ENCODE results near the gene ARL4D.
"Not testable (repeated sequence)": the region's sequence is repeated elsewhere in the genome, so short reads cannot be mapped to it uniquely, and the experiment has no call there.

ARL4D gene

DNA sequence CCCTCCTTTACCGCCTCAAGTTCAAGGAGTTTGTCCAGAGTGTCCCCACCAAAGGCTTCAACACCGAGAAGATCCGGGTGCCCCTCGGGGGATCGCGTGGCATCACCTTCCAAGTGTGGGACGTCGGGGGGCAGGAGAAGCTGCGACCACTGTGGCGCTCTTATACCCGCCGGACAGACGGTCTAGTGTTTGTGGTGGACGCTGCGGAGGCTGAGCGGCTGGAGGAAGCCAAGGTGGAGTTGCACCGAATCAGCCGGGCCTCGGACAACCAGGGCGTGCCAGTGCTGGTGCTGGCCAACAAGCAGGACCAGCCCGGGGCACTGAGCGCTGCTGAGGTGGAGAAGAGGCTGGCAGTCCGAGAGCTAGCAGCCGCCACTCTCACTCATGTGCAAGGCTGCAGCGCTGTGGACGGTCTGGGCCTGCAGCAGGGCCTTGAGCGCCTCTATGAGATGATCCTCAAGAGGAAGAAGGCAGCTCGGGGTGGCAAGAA lies 1.1 kb downstream of the ARL4D start:
- DNase-seq = no peak

- peak; percentile 5 for DNase-seq
These were observed 2.3 kb downstream of the ARL4D start for GRCh38 chr17:43400943-43401717.

GRCh38 chr17:43402078-43402477 lies 3.3 kb downstream of the ARL4D start:
- no peak for DNase-seq

- DNase-seq = no peak
These were observed 3.8 kb downstream of the ARL4D start for GRCh38 chr17:43402567-43402966.

DNA sequence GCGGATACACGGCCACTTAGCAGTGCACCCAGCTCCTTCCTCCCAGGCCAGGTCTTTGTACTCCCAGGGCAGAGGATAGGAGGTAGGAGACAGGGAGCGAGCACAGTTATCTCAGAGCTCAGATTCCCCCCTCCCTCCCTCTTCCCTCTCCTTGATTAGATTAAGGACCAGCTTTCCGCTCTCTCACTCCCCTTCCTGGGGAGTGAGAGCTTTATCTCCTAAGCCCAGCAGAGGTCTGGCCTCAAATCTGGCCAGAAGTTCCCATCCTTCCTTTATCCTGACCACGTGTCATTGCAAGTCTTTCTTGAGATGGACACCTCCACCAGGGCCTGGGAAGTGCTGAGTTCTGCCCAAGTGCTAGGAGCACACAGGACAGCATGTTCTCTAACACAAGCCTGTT lies 5.1 kb downstream of the ARL4D start:
- DNase-seq = peak; percentile 22

GRCh38 chr17:43405861-43406260 lies 7.1 kb downstream of the ARL4D start:
- no peak for DNase-seq

DNA sequence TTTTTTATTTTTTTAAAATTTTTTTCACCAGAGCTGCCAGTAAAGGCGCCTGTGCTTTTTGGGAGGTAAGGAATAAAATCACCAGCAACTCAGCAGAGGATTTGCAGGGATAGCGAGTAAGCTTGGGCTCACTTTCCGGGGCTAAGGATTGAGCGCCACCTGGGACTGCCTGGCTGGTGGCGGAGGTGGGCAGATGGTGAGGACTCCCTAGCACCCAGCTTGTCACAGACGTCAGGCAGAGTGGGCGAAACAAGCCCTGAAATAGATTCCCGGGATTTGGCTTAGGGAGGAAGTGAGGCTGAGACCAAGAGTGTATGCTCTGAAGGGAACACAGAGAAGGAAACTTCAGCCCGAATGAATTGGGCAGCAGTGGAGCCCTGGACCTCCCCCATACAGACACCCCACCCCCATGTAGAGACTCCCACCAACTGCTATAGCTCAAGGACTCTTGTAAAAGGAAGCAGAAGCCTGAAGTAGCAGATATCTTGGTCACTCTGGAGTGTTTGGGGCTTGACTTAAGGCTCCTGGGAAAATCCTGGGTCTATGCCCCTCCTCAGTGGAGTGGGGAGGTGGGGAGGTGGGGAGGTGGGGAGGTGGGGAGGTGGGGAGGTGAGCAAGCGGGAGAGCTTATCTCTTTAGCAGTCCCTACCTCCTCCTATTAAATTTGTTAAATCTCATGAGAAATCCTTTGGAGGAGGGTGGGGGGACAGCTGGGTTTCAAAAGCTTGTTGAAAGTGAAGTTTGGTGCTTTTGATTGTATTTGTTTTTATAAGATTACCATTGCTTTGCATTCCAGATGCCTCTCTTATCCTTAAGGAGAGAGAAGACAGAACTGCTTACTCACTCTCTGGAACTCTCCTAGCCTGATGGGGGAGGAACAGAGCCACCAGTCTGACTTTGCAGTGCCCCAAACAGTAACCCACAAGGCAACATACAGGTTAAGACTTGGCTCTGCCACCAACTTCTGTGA lies 8.2 kb downstream of the ARL4D start:
- no peak for DNase-seq

GRCh38 chr17:43409131-43409530 lies 10.3 kb downstream of the ARL4D start:
- no peak for DNase-seq

DNA sequence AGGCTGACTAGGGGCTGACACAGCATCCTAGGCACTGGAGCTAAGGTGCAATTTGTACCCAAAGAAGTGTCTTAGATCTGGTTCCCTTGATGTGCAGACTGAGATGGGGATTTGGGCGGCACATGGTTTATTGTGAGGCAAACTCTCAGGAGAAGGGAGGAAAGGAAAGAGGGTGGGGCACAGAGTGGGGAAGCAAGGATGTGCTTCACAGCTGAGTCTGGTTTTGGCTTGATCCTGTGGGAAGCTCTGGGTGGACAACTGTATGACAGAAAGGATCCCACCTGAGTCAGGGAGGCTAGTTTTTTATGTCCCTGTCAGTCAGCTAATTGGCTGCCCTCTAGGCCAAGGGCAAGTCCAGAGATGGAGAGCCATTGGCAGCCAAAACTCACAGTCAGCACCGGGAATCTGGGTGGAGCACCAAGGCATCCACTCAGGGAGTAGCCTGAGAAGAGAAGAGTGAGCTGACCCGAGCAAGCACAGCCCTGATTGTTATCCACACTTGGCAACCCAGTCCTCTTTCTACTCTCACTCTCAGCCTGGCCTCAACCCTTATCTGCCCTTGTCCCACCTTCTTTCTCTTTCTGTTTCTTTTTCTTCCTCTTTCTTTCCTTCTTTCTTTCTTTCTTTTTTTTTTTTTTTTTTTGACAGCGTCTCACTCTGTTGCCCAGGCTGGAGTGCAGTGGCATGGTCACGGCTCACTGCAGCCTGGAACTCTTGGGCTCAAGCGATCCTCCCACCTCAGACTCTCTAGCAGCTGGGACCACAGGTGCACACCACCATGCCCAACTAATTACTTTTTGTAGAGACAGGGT lies 12.0 kb downstream of the ARL4D start:
- DNase-seq = peak; percentile 29

DNA sequence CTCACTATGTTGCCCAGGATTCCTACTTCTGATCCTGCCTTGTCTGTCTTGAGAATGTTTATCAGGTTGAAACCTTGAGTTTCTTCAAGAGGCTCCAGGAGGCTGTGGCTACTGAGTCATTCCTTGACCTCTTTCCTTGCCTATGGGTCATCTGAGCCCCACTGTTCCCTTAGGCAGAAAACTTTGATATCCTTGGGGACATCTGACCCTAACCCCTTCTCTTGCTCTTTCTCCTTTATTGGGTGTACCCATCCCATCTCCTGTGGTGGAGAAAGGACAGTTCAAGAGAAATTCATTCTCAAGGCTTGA lies 12.5 kb downstream of the ARL4D start:
- no peak for DNase-seq

- DNase-seq = no peak
These were observed 13.0 kb downstream of the ARL4D start for GRCh38 chr17:43411749-43412148.

- no peak for DNase-seq
These were observed 13.4 kb downstream of the ARL4D start for GRCh38 chr17:43412166-43412565.

GRCh38 chr17:43416998-43417890 lies 18.5 kb downstream of the ARL4D start:
- peak; percentile 32 for DNase-seq

GRCh38 chr17:43418441-43419374 lies 19.9 kb downstream of the ARL4D start:
- DNase-seq = no peak

DNA sequence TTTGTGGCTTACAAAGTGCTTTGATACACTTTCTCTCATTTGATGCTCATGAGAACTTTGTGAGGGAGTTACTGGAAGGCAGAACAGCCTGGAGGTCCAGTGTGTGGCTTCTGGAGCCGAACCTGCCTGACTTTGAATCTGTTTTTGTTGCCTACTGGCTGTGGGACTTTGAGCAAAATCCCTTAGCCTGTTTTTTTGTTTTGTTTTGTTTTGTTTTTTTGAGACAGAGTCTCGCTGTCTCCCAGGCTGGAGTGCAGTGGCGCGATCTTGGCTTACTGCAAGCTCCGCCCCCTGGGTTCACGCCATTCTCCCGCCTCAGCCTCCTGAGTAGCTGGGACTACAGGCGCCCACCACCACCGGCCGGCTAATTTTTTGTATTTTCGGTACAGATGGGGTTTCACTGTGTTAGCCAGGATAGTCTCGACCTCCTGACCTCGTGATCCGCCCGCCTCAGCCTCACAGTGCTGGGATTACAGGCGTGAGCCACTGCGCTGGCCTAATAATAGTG lies 20.6 kb downstream of the ARL4D start:
- DNase-seq = not testable (repeated sequence)

- DNase-seq = no peak
These were observed 25.1 kb downstream of the ARL4D start for GRCh38 chr17:43423777-43424455.

GRCh38 chr17:43427362-43428043 lies 28.7 kb downstream of the ARL4D start:
- DNase-seq = no peak

DNA sequence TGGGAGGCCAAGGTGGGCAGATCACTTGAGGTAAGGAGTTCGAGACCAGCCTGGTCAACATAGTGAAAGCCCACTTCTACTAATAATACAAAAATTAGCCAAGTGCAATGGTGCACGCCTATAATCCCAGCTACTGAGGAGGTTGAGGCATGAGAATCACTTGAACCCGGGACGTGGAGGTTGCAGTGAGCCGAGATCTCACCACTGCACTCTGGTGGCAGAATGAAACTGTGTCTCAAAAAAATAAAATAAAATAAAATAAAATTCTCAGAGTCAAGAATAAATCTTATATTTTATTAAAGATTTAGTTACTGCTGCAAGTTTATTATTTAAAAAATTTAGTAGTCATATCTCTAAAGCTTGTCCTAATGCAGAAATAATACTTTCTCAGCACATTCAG lies 29.7 kb downstream of the ARL4D start:
- DNase-seq = peak; percentile 11
